GM23338 (cell line): ENCODE data around the gene IRAK2. TPM values are rescaled to one million over a fixed set of nuclear protein-coding genes. Genes with fewer than 3 reads are reported as not detected.
"Not testable (repeated sequence)": the region's sequence is repeated elsewhere in the genome, so short reads cannot be mapped to it uniquely, and the experiment has no call there.

Experiments used
- ATAC-seq: fragments of 200-7000 bp; cut with Tn5 transposase; 3 replicates; pipeline ENCODE4 v1.9.1; 2020
- DNase-seq: peaks from one replicate; pipeline ENCODE4 v3.0.0-alpha.2; 2015; ENCODE audit warnings: low spot score
- H2AFZ ChIP-seq: fragments of 200-600 bp; sonication (generic); 2 replicates; pipeline ENCODE4 v1.8.0; 2016; ENCODE audit warnings: antibody characterized with exemption, mild to moderate bottlenecking, moderate library complexity
- H3F3A ChIP-seq: fragments of 200-600 bp; sonication (generic); replicated peaks from 2 replicates; pipeline ENCODE4 v1.8.0; 2017; ENCODE audit warnings: antibody characterized with exemption, mixed run types, low read depth
- H3K27ac ChIP-seq: fragments of 200-600 bp; sonication (generic); 2 replicates; pipeline ENCODE4 v1.6.1; 2016; ENCODE audit warnings: low read depth
- H3K27me3 ChIP-seq: fragments of 200-600 bp; sonication (generic); 2 replicates; pipeline ENCODE4 v1.8.0; 2016; ENCODE audit warnings: mild to moderate bottlenecking, mixed run types, moderate library complexity; ENCODE audit not compliant: insufficient read depth
- H3K36me3 ChIP-seq: fragments of 200-600 bp; sonication (generic); 2 replicates; pipeline ENCODE4 v1.8.0; 2016; ENCODE audit warnings: mild to moderate bottlenecking; ENCODE audit not compliant: insufficient read depth
- H3K4me1 ChIP-seq: fragments of 200-600 bp; sonication (generic); 2 replicates; pipeline ENCODE4 v1.8.0; 2016; ENCODE audit warnings: mild to moderate bottlenecking, moderate library complexity; ENCODE audit not compliant: insufficient read depth
- H3K4me2 ChIP-seq: fragments of 200-600 bp; sonication (generic); 2 replicates; pipeline ENCODE4 v1.7.1; 2017; ENCODE audit warnings: mixed run types
- H3K4me3 ChIP-seq: fragments of 200-600 bp; sonication (generic); 2 replicates; pipeline ENCODE4 v1.6.1; 2016; ENCODE audit warnings: mixed run types
- H3K79me2 ChIP-seq: fragments of 200-600 bp; sonication (generic); replicated peaks from 2 replicates; pipeline ENCODE4 v1.8.0; 2017; ENCODE audit warnings: mild to moderate bottlenecking; ENCODE audit not compliant: insufficient read depth
- H3K9me2 ChIP-seq: fragments of 200-600 bp; sonication (generic); 2 replicates; pipeline ENCODE4 v1.8.0; 2017; ENCODE audit not compliant: insufficient read depth
- H4K20me1 ChIP-seq: fragments of 200-600 bp; sonication (generic); replicated peaks from 2 replicates; pipeline ENCODE4 v1.8.0; 2017; ENCODE audit warnings: mild to moderate bottlenecking; ENCODE audit not compliant: insufficient read depth
- H3K27ac Mint-ChIP-seq: 2 replicates; pipeline ENCODE4 v1.8.0; 2020; ENCODE audit warnings: inconsistent platforms, mild to moderate bottlenecking, moderate library complexity, mixed read lengths
- H3K27me3 Mint-ChIP-seq: 3 replicates; pipeline ENCODE4 v1.8.0; 2022; ENCODE audit warnings: low read depth, mild to moderate bottlenecking, moderate library complexity, mixed read lengths, inconsistent platforms; ENCODE audit not compliant: insufficient read depth, poor library complexity
- H3K36me3 Mint-ChIP-seq: 3 replicates; pipeline ENCODE4 v1.8.0; 2021; ENCODE audit warnings: low read depth, mild to moderate bottlenecking, inconsistent platforms, moderate library complexity, mixed read lengths
- H3K4me1 Mint-ChIP-seq: 3 replicates; pipeline ENCODE4 v1.8.0; 2020; ENCODE audit warnings: mild to moderate bottlenecking, inconsistent platforms, mixed read lengths
- H3K4me3 Mint-ChIP-seq: 3 replicates; pipeline ENCODE4 v1.8.0; 2021; ENCODE audit warnings: moderate library complexity, mild to moderate bottlenecking, inconsistent platforms, mixed read lengths
- H3K9me3 Mint-ChIP-seq: 3 replicates; pipeline ENCODE4 v1.8.0; 2020; ENCODE audit warnings: moderate library complexity, mild to moderate bottlenecking, inconsistent platforms, mixed read lengths
- CTCF ChIP-seq, 2 experiments: fragments of 200-600 bp in 1 of 2; sonication (generic) in 1 of 2; conservative IDR thresholded peaks; 2 replicates each; pipeline versions ENCODE4 v1.5.1 to v1.6.1; 2016 to 2017; ENCODE audit warnings: antibody characterized with exemption in 2 of 2, low read depth in 2 of 2, mild to moderate bottlenecking in 2 of 2, moderate library complexity in 1 of 2
- ETS1 ChIP-seq: IDR thresholded peaks from 2 replicates; pipeline ENCODE4 v1.6.1; 2016; ENCODE audit warnings: antibody characterized with exemption
- EZH2phosphoT487 ChIP-seq: fragments of 200-600 bp; sonication (generic); IDR thresholded peaks from one replicate; pipeline ENCODE4 v1.8.1; 2018; ENCODE audit warnings: antibody characterized with exemption; ENCODE audit not compliant: unreplicated experiment
- JUNB ChIP-seq: IDR thresholded peaks from one replicate; pipeline ENCODE4 v1.6.1; 2016; ENCODE audit warnings: antibody characterized with exemption; ENCODE audit not compliant: unreplicated experiment
- NANOG ChIP-seq: IDR thresholded peaks from 2 replicates; pipeline ENCODE4 v1.6.1; 2016; ENCODE audit warnings: antibody characterized with exemption, borderline replicate concordance
- POLR2AphosphoS5 ChIP-seq: IDR thresholded peaks from 2 replicates; pipeline ENCODE4 v1.6.1; 2016; ENCODE audit warnings: antibody characterized with exemption, low read depth
- REST ChIP-seq: IDR thresholded peaks from one replicate; pipeline ENCODE4 v1.6.1; 2018; ENCODE audit warnings: antibody characterized with exemption; ENCODE audit not compliant: unreplicated experiment
- STAT1 ChIP-seq: IDR thresholded peaks from one replicate; pipeline ENCODE4 v1.6.1; 2016; ENCODE audit warnings: antibody characterized with exemption; ENCODE audit not compliant: unreplicated experiment
- ZNF114 ChIP-seq: fragments of 250-450 bp; sonication (Bioruptor Pico); IDR thresholded peaks from 2 replicates; pipeline ENCODE4 v1.5.0; 2020; ENCODE audit warnings: mild to moderate bottlenecking, moderate library complexity
- ZNF331 ChIP-seq: fragments of 250-450 bp; sonication (Bioruptor Pico); IDR thresholded peaks from 2 replicates; pipeline ENCODE4 v1.5.0; 2020; ENCODE audit warnings: low read depth, mild to moderate bottlenecking, moderate library complexity
- polyA plus RNA-seq: library from polyadenylated mRNA; unstranded; fragments of >200 nt; fragmentation: Nextera tagmentation; extraction: Ambion mirVana; gene quantifications from 2 replicates; pipeline ENCODE4 v1.2.1, GENCODE V29; 2016
- total RNA-seq: library from RNA; depleted of rRNA; stranded (reverse); fragments of >200 nt; shearing (Covaris generic); gene quantifications from 2 replicates; pipeline ENCODE4 v1.2.3, GENCODE V29; 2014

IRAK2 gene
- total and polyA plus RNA-seq, 2 experiments from 2014 or later, result 0.37 to 1.4 TPM

- DNase-seq (no peak), ATAC-seq (no peak)
- Histone ChIP-seq H3K4me2 (no peak overlapping the region), H3K4me3 (no peak overlapping the region), H4K20me1 (peaks cover 20% of the 10 kb centered on the region; the same call in 1 of the 2 replicates), H3K36me3 (peaks cover 5% of the 10 kb centered on the region; the same call in 1 of the 2 replicates), H3K27ac (no peak overlapping the region), H3F3A (no peaks in the 10 kb centered on the region), H3K4me1 (peaks cover 4% of the 10 kb centered on the region), H3K27me3 (no peaks in the 10 kb centered on the region), H3K79me2 (peaks cover 81% of the 10 kb centered on the region), H2AFZ (no peak overlapping the region), H3K9me2 (no peaks in the 10 kb centered on the region)
- no peak overlapping the region for H3K27ac Mint-ChIP-seq
- no peak overlapping the region for H3K4me3 Mint-ChIP-seq
- H3K4me1 Mint-ChIP-seq, result peaks cover 6% of the 10 kb centered on the region
- no peaks in the 10 kb centered on the region for H3K9me3 Mint-ChIP-seq
- TF ChIP-seq ETS1 (no peak), ZNF331 (no peak), NANOG (no peak), CTCF (conservative IDR thresholded peaks at IDR 0.05; ENCODE audit: low read depth in 2 of 2) (no peak), POLR2AphosphoS5 (no peak), STAT1 (no peak), JUNB (no peak), ZNF114 (CRISPR knock-in tag) (no peak)
- peaks cover 35% of the 10 kb centered on the region for H3K36me3 Mint-ChIP-seq
- peaks cover 2% of the 10 kb centered on the region for H3K27me3 Mint-ChIP-seq
Measured at GRCh38 chr3:10121064-10121463, 43.7 kb upstream of the IRAK2 start.

- Histone ChIP-seq H3K4me2 (no peak overlapping the region), H3K4me3 (no peak overlapping the region), H3F3A (no peaks in the 10 kb centered on the region), H3K4me1 (no peaks in the 10 kb centered on the region), H3K9me2 (no peaks in the 10 kb centered on the region), H3K36me3 (peaks cover 15% of the 10 kb centered on the region; the same call in 1 of the 2 replicates), H3K27ac (no peak overlapping the region), H4K20me1 (peaks cover 20% of the 10 kb centered on the region; the same call in 1 of the 2 replicates), H3K79me2 (peaks cover 64% of the 10 kb centered on the region), H2AFZ (no peak overlapping the region), H3K27me3 (no peaks in the 10 kb centered on the region)
- Mint-ChIP-seq H3K4me1 (no peaks in the 10 kb centered on the region), H3K27ac (no peak overlapping the region), H3K4me3 (no peak overlapping the region), H3K36me3 (peaks cover 49% of the 10 kb centered on the region), H3K9me3 (no peaks in the 10 kb centered on the region), H3K27me3 (no peaks in the 10 kb centered on the region)
- no peak for DNase-seq
- TF ChIP-seq NANOG (no peak), POLR2AphosphoS5 (no peak), ETS1 (no peak), EZH2phosphoT487 (no peak), ZNF114 (CRISPR knock-in tag) (no peak), REST (no peak)
- no peak for ATAC-seq
Measured at GRCh38 chr3:10122724-10123123, 42.0 kb upstream of the IRAK2 start.

GRCh38 chr3:10135872-10136271, 28.8 kb upstream of the IRAK2 start:
- H3K27ac Mint-ChIP-seq, H3K27ac ChIP-seq, H3K9me2 ChIP-seq, H3K36me3 ChIP-seq, H3K4me1 ChIP-seq, H4K20me1 ChIP-seq, H3K4me1 Mint-ChIP-seq, H3K4me3 ChIP-seq, H3K4me2 ChIP-seq, H3K9me3 Mint-ChIP-seq, H3K36me3 Mint-ChIP-seq, DNase-seq, H3K27me3 Mint-ChIP-seq, H3K27me3 ChIP-seq, H3K79me2 ChIP-seq, H2AFZ ChIP-seq, H3F3A ChIP-seq, ATAC-seq, H3K4me3 Mint-ChIP-seq: not testable (repeated sequence)
